Large intestine (tissue), 1 donor: Measurements from ENCODE around the gene TRIM49D1. TPM values are rescaled to one million over a fixed set of nuclear protein-coding genes. Genes with fewer than 3 reads are reported as not detected.

Experiments used
- polyA plus RNA-seq: library from polyadenylated mRNA; unstranded; fragments of 120-200 nt; gene quantifications from one replicate; pipeline ENCODE4 v1.2.1, GENCODE V29; 2013

TRIM49D1 gene
- polyA plus RNA-seq, 1 donor: not detected

Other genes with a start within 250 kb of the TRIM49D1 start
- gene TRIM77, start 211.9 kb downstream of the TRIM49D1 start, polyA plus RNA-seq: not detected
- gene TRIM49, start 113.7 kb downstream of the TRIM49D1 start, polyA plus RNA-seq: not detected
- gene TRIM64B, start 43.8 kb downstream of the TRIM49D1 start, polyA plus RNA-seq: not detected
- gene TRIM49D2, start 1.8 kb upstream of the TRIM49D1 start, polyA plus RNA-seq: not detected
- not detected for gene TRIM64, start 43.8 kb upstream of the TRIM49D1 start, polyA plus RNA-seq
- not detected for gene TRIM49C, start 108.9 kb upstream of the TRIM49D1 start, polyA plus RNA-seq
- not detected for gene UBTFL1, start 163.7 kb upstream of the TRIM49D1 start, polyA plus RNA-seq
- 5.1 TPM for gene NAALAD2, start 212.4 kb upstream of the TRIM49D1 start, polyA plus RNA-seq